ENCODE results near the gene SYNPO.
A peak's percentile ranks its signal among the peaks of the same experiment; 100 is the strongest.

Gene SYNPO

DNA sequence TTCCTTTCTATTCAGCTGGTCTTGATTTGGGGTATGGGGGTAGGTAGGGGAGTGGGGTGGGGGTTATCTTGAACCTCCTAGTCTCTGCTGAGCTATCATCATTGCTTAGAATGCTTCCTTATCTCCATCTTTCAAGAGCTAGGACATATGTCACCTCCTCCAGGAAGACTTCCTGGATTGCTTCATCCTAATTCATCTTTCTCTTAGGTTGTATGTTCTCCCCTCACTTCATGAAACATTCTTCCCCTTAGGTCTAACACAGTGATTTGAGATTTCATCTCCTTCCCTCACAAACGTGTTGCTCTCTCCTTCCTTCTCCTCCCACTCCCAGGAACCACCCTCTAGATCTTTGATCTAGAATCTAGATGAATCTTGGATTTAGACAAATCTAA, 2.4 kb upstream of the SYNPO start:
- TF ChIP-seq, protein P1, sequence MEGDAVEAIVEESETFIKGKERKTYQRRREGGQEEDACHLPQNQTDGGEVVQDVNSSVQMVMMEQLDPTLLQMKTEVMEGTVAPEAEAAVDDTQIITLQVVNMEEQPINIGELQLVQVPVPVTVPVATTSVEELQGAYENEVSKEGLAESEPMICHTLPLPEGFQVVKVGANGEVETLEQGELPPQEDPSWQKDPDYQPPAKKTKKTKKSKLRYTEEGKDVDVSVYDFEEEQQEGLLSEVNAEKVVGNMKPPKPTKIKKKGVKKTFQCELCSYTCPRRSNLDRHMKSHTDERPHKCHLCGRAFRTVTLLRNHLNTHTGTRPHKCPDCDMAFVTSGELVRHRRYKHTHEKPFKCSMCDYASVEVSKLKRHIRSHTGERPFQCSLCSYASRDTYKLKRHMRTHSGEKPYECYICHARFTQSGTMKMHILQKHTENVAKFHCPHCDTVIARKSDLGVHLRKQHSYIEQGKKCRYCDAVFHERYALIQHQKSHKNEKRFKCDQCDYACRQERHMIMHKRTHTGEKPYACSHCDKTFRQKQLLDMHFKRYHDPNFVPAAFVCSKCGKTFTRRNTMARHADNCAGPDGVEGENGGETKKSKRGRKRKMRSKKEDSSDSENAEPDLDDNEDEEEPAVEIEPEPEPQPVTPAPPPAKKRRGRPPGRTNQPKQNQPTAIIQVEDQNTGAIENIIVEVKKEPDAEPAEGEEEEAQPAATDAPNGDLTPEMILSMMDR (IDR thresholded peaks at IDR 0.05; ENCODE audit: low read depth, low read length) = no peak

DNA sequence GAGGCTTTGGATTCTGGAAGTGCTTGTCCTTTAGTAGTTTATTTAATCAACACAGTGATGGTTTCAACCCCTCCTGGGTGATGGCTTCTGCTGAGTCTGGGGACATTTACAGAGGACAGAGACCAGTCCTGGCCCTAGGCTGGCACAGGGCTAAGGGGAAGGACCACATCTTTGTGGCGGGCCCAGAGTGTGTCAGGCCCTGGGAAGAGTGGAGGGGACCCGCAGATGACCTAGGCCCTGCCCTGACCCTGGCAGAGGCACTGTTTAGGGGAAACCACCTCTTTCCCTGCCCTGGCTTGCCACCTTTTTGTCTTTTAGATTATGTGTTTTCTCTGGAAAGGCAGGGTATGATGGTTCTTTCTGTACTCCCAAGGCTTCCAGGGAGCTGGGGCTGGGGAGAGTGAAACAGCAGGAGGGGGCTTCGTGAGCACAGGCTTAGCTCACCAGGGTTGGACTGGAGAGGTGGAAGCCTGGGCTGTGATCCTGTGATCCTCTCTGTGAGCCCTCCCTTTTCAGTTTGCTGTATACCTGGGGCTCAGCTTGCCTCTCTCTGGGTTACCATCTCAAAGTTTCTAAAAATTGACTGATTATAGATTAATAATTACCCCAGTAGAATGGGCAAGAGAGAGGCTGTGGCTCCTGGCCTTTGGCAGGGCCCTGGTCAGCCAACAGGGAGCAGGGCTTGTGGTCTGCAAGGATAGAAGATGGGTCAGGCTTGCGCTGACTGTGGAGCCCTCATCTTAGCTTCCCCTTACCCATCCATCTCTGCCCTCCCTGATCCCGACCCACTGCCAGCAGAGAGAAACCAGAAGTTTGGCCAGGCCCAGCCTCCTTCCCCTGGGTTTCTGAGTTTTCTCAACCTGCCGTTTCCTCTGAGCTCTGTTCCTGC, 1.7 kb upstream of the SYNPO start:
- TF ChIP-seq, protein P1 (IDR thresholded peaks at IDR 0.05; ENCODE audit: low read depth, low read length) = no peak
- no peak overlapping the region for H3K4me3 ChIP-seq (ENCODE audit: low read depth, low read length)

More for the DNA sequence above, 2.4 kb upstream of the SYNPO start:
- H3K4me3 ChIP-seq (ENCODE audit: low read depth, low read length) = peak overlapping the region; percentile 29; the same call in 1 of the 2 replicates

DNA sequence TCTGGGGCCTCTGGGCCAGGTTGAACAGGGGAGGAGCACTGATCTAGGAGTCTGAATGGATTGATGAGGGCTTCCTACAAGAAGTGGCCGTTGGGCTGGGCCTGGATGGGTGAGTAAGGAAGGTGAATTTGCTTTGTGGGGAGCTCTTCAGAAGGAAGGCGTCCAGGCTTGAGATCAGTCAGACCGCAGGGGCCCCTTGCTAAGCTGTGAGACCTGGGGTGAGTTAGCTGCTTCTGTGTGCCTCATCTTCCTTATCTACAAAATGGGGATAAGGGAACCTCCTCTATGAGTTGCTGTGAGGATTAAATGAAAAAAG, 1.1 kb upstream of the SYNPO start:
- no peak overlapping the region for H3K4me3 ChIP-seq (ENCODE audit: low read depth, low read length)
- TF ChIP-seq, protein P1 (IDR thresholded peaks at IDR 0.05; ENCODE audit: low read depth, low read length) = no peak

DNA sequence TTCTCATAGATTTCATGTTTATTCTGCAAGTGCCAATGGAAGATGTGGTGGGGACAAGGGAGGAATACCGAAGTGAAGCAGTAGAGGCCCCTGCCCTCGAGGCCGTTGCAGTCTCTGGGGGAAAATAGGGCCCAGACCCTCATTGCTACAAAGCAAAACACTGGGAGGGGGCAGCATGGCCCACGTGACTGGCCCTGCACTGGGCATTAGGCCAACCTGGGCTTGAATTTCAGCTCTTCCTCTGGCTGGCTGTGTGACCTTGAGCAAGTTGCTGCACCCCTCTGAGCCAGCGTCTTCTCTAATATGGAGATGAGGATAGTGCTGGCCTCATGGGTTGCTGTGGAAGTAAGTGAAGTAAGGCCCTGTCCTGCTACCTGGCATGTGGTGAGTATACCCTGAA, 709 bp upstream of the SYNPO start:
- TF ChIP-seq, protein P1 (IDR thresholded peaks at IDR 0.05; ENCODE audit: low read depth, low read length) = no peak
- peak overlapping the region; percentile 66 for H3K4me3 ChIP-seq (ENCODE audit: low read depth, low read length)

DNA sequence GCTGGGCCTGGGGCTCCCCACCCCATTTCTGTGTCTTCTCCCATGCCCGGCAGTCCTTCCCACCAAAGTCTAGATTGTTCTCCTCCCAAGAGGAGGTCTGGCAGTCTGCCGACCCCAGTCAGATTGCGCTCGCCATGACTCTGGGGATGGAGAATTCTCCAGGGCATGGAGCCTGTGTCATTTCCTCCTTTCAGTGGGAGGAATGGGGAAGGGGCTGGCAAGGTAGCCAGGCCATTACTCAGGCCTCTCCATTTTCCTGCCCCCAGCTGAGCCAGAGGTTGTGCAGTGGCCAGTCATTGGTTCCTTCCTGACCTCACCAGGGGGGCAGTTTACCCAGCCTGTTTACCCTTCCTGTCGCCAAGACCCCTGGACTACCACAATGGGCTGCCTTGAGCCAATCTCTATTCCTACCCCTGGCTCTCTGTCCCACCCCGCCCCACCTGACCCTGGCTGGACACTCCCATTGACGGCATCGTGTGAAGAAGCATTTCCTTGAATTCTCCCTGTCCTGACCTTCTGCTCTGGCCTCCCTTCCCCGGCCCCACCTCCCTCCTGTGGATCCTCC, 628 bp downstream of the SYNPO start:
- TF ChIP-seq, protein P1 (IDR thresholded peaks at IDR 0.05; ENCODE audit: low read depth, low read length) = no peak
- H3K4me3 ChIP-seq (ENCODE audit: low read depth, low read length) = peak overlapping the region; percentile 66

DNA sequence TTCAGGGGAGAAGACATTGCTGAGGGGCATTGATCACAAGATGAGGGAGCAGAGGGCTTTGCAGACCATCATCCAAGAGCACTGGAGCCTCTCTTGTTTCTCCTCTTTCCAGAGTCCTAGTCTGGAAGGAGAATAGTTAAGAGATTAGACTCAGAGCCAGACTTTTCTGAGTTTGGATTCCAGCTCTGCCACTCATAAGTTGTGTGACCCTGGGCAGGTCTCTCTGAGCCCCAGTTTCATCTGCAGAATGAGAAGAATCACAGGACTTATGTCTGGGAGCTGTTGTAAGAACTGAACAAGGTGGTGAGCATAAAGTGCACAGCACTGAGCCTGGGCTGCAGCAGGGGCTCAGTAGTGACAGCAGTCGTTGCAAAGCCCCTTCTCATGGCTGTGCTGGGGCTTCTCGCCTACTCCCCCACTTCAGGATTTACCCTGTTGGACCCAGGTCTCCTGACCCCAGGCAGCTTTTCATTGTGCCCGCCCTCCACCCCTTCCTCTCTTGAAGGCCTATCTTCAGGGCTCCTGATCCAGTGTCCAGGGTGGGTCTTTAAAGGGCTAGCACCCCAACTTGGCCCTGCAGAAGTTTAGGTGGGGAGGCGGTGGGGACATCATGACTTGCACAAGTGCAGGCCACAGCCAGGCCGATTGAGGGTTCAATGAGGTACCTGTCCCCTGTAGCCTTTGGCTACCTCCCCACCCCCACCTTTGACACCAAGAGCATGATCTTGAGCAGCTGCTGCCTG, 1.5 kb downstream of the SYNPO start:
- TF ChIP-seq, protein P1 (IDR thresholded peaks at IDR 0.05; ENCODE audit: low read depth, low read length) = no peak
- H3K4me3 ChIP-seq (ENCODE audit: low read depth, low read length) = peak overlapping the region; percentile 66

DNA sequence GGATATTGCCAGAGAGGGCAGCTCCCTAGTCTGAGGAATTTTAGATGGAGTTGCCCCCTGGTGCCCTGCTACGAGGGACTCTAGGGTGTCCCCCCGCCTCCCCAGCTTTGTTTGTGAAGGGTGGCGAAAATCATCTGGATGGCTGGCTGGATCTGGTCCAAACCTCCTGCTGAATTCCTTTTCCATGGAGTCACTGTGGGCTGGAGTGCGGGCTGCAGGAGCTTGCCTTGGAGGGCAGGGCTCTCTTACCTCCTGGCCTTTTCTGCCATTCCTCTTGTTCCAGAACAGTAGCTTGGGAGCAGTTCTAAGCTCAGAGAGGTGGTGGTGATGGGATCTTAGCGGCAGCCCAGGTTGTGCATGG, 2.1 kb downstream of the SYNPO start:
- TF ChIP-seq, protein P1 (IDR thresholded peaks at IDR 0.05; ENCODE audit: low read depth, low read length) = no peak
- peak overlapping the region; percentile 66 for H3K4me3 ChIP-seq (ENCODE audit: low read depth, low read length)

All from WI38 (cell line).